ENCODE data around the gene DCTD.

Gene DCTD

GRCh38 chr4:182874797-182875345 is 42.3 kb downstream of the DCTD start:
- no peak for DNase-seq (ENCODE audit: extremely low read depth in 1 of 2, low read depth in 1 of 2)

- DNase-seq (ENCODE audit: extremely low read depth in 1 of 2, low read depth in 1 of 2) = no peak
These were observed 42.9 kb downstream of the DCTD start for GRCh38 chr4:182874304-182874751.

- no peak for DNase-seq (ENCODE audit: extremely low read depth in 1 of 2, low read depth in 1 of 2)
These were observed 43.5 kb downstream of the DCTD start for GRCh38 chr4:182873726-182874125.

- no peak for DNase-seq (ENCODE audit: extremely low read depth in 1 of 2, low read depth in 1 of 2)
These were observed 43.9 kb downstream of the DCTD start for GRCh38 chr4:182873289-182873688.

DNA sequence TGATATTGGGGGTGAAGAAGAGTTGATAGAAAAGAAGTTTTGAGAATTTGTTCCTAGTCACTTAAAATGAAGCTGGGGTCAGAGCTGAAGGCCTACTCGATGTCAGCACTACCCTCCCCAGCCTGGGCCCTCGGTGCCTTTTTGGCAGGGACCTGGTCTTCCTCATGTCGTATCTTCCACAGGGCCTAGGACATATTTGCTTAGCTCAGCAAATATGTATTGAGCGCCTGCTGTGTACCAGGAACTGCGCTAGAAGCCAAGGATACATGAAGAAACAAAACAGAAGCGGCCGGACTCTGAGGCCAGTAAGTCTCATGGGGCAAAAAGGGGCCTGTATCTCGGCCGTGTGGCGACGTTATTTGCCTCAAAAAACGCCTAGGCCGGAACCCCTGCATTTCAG is 44.3 kb downstream of the DCTD start:
- no peak for DNase-seq (ENCODE audit: extremely low read depth in 1 of 2, low read depth in 1 of 2)

DNA sequence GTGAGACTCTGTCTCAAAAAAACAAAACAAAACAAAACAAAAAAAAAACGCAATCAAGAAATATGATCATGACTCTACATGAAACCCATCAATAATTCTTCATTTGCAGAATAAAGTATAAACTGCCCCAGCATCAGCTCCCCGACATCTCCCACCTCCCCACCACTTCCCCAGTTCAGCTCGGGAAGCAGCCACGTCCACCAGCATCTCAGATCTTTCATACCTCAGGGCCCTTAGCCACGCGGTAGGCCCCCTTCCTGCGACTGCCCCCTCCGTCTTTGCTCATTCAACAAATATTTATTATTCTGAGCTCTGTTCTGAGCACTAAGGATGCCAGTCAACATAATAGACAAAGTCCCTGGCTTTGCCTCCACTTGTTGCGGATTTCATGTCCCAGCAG is 45.6 kb downstream of the DCTD start:
- no peak for DNase-seq (ENCODE audit: extremely low read depth in 1 of 2, low read depth in 1 of 2)

GRCh38 chr4:182869697-182870096 is 47.5 kb downstream of the DCTD start:
- no peak for DNase-seq (ENCODE audit: extremely low read depth in 1 of 2, low read depth in 1 of 2)

- DNase-seq (ENCODE audit: extremely low read depth in 1 of 2, low read depth in 1 of 2) = no peak
These were observed 50.4 kb downstream of the DCTD start for GRCh38 chr4:182866746-182867145.

DNA sequence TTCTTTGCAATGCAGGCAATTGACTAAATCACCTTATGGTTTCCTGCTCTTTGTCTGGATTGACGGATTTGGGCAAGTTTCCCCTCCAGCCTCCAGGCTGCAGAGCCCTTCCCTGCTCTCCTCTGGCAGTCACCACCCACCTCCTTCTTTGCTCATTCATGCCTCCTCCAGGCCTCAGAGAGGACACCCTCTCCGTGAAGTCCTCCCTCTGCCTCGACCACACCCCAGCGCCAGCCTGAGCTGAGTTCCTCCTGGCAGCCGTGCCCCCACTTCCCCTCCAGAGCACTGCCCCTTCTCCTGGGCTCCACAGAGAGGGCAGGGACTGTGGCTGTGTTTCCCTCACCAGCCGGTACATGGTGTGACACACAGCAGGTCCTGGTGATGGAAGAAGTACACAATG is 53.7 kb downstream of the DCTD start:
- DNase-seq (ENCODE audit: extremely low read depth in 1 of 2, low read depth in 1 of 2) = no peak

GRCh38 chr4:182862921-182863320 is 54.3 kb downstream of the DCTD start:
- no peak for DNase-seq (ENCODE audit: extremely low read depth in 1 of 2, low read depth in 1 of 2)

GRCh38 chr4:182862141-182862875 is 54.9 kb downstream of the DCTD start:
- DNase-seq (ENCODE audit: extremely low read depth in 1 of 2, low read depth in 1 of 2) = no peak

DNA sequence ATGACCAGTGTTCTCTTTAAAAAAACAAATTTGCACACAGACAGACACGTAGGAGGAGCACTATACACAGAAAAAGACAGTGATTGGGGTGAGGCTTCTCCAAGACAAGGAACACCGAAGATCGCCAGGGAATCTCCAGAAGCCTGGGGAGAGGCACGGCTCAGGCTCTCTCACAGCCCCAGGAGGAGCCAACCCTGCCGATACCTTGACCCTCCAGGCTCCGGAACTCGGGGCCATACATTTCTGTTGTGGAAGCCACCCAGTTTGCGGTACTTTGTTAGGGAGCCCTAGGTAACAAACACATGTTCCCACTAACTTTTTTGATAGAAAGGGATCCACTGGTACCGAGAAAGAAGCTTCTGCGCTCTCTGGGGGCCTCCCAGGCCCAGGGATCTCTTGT is 55.8 kb downstream of the DCTD start:
- no peak for DNase-seq (ENCODE audit: extremely low read depth in 1 of 2, low read depth in 1 of 2)

DNA sequence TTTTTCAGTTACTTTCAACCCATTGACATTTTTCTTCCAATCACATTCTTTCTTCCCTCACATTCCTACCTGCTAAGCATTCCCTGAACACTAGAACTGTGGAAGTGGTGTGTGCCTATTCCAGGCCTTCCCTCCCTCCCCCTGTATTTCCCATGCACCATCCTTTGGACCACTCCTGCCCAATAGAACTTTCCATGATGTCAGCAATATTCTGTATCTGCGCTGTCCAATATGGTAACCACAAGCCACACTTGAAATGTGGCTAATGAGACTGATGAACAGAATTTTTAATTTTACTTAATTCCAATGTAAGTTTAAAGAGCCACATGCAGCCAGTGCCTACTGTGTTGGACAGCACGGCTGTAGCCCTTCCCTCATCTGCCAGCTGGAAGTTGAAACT is 57.5 kb downstream of the DCTD start:
- DNase-seq (ENCODE audit: extremely low read depth in 1 of 2, low read depth in 1 of 2) = no peak

DNA sequence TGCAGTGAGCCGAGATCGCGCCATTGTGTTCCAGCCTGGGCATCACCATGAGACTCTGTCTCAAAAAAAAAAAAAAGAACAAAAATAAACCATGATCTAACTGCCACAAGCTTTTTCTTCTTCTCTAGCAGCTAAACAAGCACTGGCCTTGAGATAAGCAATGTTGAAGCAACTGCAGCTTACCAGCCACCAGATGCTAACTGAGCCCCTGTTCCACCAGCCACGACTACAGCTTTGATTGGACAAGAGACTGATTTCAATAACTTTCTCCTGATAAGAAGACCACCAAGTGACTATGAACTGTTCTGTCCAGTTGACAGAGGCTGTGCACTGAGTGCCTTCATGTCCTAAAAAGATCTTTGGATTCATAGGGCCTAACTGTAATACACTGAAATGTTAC is 58.5 kb downstream of the DCTD start:
- DNase-seq (ENCODE audit: extremely low read depth in 1 of 2, low read depth in 1 of 2) = no peak

- no peak for DNase-seq (ENCODE audit: extremely low read depth in 1 of 2, low read depth in 1 of 2)
These were observed 60.3 kb downstream of the DCTD start for GRCh38 chr4:182856862-182857261.

GRCh38 chr4:182855877-182856276 is 61.3 kb downstream of the DCTD start:
- no peak for DNase-seq (ENCODE audit: extremely low read depth in 1 of 2, low read depth in 1 of 2)

DNA sequence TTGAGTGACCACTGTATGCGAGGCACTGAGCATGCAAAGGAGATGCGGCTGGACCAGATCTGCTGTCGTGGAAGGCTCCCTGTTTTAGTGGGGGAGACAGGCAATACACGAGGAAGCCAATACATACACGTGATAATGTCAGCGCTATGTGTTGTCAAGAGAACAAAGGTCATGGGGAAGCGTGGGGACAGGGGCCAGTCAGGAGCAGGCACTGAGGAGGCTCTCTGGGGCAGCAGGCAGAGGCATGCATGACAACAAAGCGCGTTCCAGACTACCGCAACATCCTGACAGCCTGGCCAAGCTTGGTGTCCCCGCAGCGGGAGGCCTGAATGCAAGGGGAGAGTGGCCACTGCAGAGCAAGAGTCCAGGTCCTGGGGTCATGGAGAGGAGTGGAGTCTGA is 61.9 kb downstream of the DCTD start:
- DNase-seq (ENCODE audit: extremely low read depth in 1 of 2, low read depth in 1 of 2) = no peak

DNA sequence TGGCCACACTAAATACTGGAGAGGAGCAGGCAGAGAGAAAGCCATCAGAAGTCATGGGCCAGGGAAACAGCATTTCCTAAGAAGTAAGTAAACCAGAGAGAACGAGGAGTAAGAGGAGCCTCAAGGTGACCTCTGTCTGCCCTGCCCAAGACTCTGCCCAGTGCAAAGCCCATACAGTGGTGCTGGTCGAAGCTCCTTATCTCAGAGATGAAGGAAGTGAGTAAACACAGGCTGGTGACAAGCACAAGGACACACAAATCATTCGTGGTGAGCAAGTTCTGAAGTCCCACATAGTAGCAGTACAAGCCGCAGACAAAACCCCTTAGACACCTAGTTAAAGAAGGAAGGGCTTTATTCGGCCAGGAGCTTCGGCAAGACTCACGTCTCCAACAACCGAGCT is 62.7 kb downstream of the DCTD start:
- DNase-seq (ENCODE audit: extremely low read depth in 1 of 2, low read depth in 1 of 2) = no peak

- DNase-seq (ENCODE audit: extremely low read depth in 1 of 2, low read depth in 1 of 2) = no peak
These were observed 63.4 kb downstream of the DCTD start for GRCh38 chr4:182853731-182854330.

DNA sequence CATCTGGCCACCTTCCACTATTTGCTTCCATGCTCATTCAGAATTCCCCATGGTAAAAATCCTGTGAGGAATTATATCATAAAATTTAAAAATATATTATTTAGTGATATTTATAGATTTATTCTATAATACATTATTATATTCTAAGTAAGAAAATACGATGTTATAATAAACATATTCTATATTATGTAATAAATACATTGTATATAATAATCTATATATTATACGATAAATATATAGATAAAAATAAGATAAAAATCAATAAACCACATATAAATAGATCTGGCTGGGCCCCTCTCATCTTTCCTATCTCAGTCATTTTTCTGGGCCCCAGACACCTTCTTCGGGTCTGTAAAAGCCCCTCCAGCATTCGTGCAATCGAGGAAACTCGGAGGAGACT is 68.5 kb downstream of the DCTD start:
- no peak for DNase-seq (ENCODE audit: extremely low read depth in 1 of 2, low read depth in 1 of 2)

- DNase-seq (ENCODE audit: extremely low read depth in 1 of 2, low read depth in 1 of 2) = no peak
These were observed 69.4 kb downstream of the DCTD start for GRCh38 chr4:182847576-182848450.

Measured in stimulated activated CD8-positive, alpha-beta memory T cell treated with anti-CD3 and anti-CD28 coated beads, Interleukin-7, amount 100 ng/mL, for 48 hours (primary cell).